ENCODE data around the gene IDNK. TPM values are rescaled to one million over a fixed set of nuclear protein-coding genes. Genes with fewer than 3 reads are reported as not detected.

IDNK gene
- total and polyA plus RNA-seq, 4 donors: 5.6 to 33.4 (median 14.7) TPM

DNA sequence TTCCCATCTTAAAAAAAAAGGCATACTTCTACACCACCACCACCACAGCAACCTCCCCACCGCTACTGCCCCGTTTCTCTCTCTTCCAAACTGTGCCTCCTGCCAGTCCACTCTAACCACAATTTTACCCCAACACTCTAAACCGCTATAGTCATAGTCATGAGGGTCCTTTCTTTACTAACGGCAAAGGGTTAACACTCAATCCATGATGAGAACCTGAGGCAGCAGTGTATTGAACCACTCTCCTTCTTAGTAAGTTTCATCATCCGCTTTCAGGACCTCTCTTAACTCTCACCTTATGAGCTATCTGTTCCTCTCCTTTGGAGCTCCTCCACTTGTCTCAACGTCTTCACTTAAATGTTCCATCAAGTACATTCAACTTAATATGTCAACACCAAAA is 34.0 kb downstream of the IDNK start:
- Histone ChIP-seq H3K27ac (ENCODE audit: low read depth in 1 of 2, low read length in 2 of 2) (no peak overlapping the region), H3K27me3 (ENCODE audit: control insufficient read depth in 4 of 4, insufficient read depth in 4 of 4, low read length in 3 of 4) (no peaks in the 10 kb centered on the region), H3K9ac (ENCODE audit: low read depth in 1 of 2, low read length in 2 of 2) (no peak overlapping the region), H3K36me3 (ENCODE audit: control insufficient read depth in 4 of 4, insufficient read depth in 3 of 4, low read depth in 1 of 4, low read length in 3 of 4) (peaks cover 4 to 54% (median 53%) of the 10 kb centered on the region in 4 donors), H3K4me1 (ENCODE audit: control insufficient read depth in 4 of 4, insufficient read depth in 4 of 4, low read length in 3 of 4) (no peaks in the 10 kb centered on the region), H3K4me3 (ENCODE audit: low read depth in 1 of 3, low read length in 3 of 3) (no peak overlapping the region), H3K9me3 (ENCODE audit: control insufficient read depth in 4 of 4, low read length in 3 of 4) (no peaks in the 10 kb centered on the region)
- TF ChIP-seq HNF4A (conservative IDR thresholded peaks at IDR 0.05) (no peak), FOXA1 (IDR thresholded peaks at IDR 0.05) (no peak), NR2F2 (IDR thresholded peaks at IDR 0.05) (no peak), GABPA (IDR thresholded peaks at IDR 0.05 in 1 of 2, conservative IDR thresholded peaks at IDR 0.05 in 1 of 2) (no peak), RXRA (IDR thresholded peaks at IDR 0.05) (no peak), FOXA2 (IDR thresholded peaks at IDR 0.05) (no peak), YY1 (IDR thresholded peaks at IDR 0.05) (no peak), HNF4G (IDR thresholded peaks at IDR 0.05) (no peak), TAF1 (conservative IDR thresholded peaks at IDR 0.05) (no peak)
- TF ChIP-seq, protein P1, sequence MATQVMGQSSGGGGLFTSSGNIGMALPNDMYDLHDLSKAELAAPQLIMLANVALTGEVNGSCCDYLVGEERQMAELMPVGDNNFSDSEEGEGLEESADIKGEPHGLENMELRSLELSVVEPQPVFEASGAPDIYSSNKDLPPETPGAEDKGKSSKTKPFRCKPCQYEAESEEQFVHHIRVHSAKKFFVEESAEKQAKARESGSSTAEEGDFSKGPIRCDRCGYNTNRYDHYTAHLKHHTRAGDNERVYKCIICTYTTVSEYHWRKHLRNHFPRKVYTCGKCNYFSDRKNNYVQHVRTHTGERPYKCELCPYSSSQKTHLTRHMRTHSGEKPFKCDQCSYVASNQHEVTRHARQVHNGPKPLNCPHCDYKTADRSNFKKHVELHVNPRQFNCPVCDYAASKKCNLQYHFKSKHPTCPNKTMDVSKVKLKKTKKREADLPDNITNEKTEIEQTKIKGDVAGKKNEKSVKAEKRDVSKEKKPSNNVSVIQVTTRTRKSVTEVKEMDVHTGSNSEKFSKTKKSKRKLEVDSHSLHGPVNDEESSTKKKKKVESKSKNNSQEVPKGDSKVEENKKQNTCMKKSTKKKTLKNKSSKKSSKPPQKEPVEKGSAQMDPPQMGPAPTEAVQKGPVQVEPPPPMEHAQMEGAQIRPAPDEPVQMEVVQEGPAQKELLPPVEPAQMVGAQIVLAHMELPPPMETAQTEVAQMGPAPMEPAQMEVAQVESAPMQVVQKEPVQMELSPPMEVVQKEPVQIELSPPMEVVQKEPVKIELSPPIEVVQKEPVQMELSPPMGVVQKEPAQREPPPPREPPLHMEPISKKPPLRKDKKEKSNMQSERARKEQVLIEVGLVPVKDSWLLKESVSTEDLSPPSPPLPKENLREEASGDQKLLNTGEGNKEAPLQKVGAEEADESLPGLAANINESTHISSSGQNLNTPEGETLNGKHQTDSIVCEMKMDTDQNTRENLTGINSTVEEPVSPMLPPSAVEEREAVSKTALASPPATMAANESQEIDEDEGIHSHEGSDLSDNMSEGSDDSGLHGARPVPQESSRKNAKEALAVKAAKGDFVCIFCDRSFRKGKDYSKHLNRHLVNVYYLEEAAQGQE (IDR thresholded peaks at IDR 0.05): no peak
- TF ChIP-seq, protein P2, sequence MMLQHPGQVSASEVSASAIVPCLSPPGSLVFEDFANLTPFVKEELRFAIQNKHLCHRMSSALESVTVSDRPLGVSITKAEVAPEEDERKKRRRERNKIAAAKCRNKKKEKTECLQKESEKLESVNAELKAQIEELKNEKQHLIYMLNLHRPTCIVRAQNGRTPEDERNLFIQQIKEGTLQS (IDR thresholded peaks at IDR 0.05): no peak
- TF ChIP-seq, protein P3, sequence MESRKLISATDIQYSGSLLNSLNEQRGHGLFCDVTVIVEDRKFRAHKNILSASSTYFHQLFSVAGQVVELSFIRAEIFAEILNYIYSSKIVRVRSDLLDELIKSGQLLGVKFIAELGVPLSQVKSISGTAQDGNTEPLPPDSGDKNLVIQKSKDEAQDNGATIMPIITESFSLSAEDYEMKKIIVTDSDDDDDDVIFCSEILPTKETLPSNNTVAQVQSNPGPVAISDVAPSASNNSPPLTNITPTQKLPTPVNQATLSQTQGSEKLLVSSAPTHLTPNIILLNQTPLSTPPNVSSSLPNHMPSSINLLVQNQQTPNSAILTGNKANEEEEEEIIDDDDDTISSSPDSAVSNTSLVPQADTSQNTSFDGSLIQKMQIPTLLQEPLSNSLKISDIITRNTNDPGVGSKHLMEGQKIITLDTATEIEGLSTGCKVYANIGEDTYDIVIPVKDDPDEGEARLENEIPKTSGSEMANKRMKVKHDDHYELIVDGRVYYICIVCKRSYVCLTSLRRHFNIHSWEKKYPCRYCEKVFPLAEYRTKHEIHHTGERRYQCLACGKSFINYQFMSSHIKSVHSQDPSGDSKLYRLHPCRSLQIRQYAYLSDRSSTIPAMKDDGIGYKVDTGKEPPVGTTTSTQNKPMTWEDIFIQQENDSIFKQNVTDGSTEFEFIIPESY (IDR thresholded peaks at IDR 0.05): no peak
- TF ChIP-seq, protein P4, sequence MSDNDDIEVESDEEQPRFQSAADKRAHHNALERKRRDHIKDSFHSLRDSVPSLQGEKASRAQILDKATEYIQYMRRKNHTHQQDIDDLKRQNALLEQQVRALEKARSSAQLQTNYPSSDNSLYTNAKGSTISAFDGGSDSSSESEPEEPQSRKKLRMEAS (IDR thresholded peaks at IDR 0.05): no peak
- 87% methylated on average over 6 of the region's 6 CpGs for WGBS
- no peak for DNase-seq (ENCODE audit: low spot score)

DNA sequence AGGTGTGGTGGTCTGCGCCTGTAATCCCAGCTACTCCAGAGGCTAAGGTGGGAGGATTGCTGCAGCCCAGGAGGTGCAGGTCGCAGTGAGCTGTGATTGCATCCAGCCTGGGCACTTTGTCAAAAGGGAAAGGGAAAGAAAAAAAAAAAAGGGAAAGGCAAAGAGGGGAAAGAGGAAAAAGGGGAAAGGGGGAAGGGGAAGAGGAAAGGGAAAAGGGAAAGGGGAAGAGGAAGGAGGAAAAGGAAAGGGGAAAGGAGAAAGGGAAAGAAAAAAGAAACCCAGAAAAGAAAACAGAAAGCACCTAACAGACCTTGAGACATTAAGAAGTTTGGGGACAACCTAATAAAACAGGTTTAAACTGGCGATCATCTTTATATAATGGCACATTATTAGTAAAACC is 40.0 kb downstream of the IDNK start:
- no peak for DNase-seq (ENCODE audit: low spot score)
- WGBS: 98% methylated on average over 3 of the region's 3 CpGs
- Histone ChIP-seq H3K9ac (ENCODE audit: low read depth in 1 of 2, low read length in 2 of 2) (no peak overlapping the region), H3K9me3 (ENCODE audit: control insufficient read depth in 4 of 4, low read length in 3 of 4) (no peaks in the 10 kb centered on the region), H3K4me3 (ENCODE audit: low read depth in 1 of 3, low read length in 3 of 3) (no peak overlapping the region), H3K27me3 (ENCODE audit: control insufficient read depth in 4 of 4, insufficient read depth in 4 of 4, low read length in 3 of 4) (no peaks in the 10 kb centered on the region), H3K36me3 (ENCODE audit: control insufficient read depth in 4 of 4, insufficient read depth in 3 of 4, low read depth in 1 of 4, low read length in 3 of 4) (peaks cover 10 to 55% (median 49%) of the 10 kb centered on the region in 4 donors), H3K27ac (ENCODE audit: low read depth in 1 of 2, low read length in 2 of 2) (no peak overlapping the region), H3K4me1 (ENCODE audit: control insufficient read depth in 4 of 4, insufficient read depth in 4 of 4, low read length in 3 of 4) (no peaks in the 10 kb centered on the region)
- TF ChIP-seq HNF4A (conservative IDR thresholded peaks at IDR 0.05) (no peak), GABPA (IDR thresholded peaks at IDR 0.05 in 1 of 2, conservative IDR thresholded peaks at IDR 0.05 in 1 of 2) (no peak), EGR1 (IDR thresholded peaks at IDR 0.05; ENCODE audit: low read depth in 2 of 2) (no peak), YY1 (IDR thresholded peaks at IDR 0.05) (no peak), NR2F2 (IDR thresholded peaks at IDR 0.05) (no peak), RAD21 (IDR thresholded peaks at IDR 0.05) (no peak), TAF1 (conservative IDR thresholded peaks at IDR 0.05) (no peak)
- TF ChIP-seq, protein P5, sequence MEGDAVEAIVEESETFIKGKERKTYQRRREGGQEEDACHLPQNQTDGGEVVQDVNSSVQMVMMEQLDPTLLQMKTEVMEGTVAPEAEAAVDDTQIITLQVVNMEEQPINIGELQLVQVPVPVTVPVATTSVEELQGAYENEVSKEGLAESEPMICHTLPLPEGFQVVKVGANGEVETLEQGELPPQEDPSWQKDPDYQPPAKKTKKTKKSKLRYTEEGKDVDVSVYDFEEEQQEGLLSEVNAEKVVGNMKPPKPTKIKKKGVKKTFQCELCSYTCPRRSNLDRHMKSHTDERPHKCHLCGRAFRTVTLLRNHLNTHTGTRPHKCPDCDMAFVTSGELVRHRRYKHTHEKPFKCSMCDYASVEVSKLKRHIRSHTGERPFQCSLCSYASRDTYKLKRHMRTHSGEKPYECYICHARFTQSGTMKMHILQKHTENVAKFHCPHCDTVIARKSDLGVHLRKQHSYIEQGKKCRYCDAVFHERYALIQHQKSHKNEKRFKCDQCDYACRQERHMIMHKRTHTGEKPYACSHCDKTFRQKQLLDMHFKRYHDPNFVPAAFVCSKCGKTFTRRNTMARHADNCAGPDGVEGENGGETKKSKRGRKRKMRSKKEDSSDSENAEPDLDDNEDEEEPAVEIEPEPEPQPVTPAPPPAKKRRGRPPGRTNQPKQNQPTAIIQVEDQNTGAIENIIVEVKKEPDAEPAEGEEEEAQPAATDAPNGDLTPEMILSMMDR (IDR thresholded peaks at IDR 0.05; ENCODE audit: low read depth, low read length, missing input control): no peak
- TF ChIP-seq, protein P1 (IDR thresholded peaks at IDR 0.05): no peak
- TF ChIP-seq, protein P3 (IDR thresholded peaks at IDR 0.05): no peak
